ENCODE measurements around the gene AFAP1L2.

DNA sequence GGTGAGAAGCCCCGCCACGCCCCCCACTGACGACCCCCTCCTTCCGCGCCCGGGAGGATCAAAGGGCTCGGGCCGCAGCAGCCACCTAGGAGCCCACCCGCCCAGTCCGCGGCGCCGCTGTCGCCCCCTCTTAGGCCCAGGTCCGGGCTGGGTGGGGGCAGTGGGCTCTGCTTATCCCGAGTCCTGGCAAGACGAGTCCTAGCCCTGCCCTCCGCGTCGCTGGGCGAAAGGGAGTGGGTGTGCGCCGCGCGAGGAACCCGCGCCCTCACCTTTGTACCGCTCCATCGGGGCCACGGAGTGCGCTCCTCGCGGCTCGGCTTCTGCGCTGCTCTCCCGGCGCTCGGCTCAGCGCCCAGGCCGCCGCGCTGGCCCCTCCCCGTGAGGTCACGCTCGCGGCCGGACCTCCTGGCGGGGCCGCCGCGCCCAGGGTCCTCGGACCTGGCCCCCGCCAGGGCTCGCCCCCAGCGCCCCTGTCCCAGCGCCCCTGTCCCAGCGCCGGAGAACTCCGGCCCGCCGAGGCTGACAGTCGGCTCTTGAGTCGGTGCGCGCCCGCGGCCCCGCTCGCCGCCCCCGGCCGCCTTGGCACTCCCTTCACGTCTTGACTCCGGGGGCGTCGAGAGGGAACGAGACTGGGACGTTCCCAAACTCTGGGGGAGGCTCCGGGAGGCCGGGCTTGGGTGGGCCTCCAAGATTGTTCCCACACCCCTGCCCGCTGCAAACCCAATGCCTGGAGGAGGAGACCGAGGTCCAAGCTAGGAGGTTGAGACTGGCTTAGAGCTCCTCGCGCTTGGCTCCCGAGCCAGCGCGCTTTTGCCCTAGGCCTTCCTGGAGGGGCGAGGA lies at the start of gene AFAP1L2:
- TF ChIP-seq, protein P1, sequence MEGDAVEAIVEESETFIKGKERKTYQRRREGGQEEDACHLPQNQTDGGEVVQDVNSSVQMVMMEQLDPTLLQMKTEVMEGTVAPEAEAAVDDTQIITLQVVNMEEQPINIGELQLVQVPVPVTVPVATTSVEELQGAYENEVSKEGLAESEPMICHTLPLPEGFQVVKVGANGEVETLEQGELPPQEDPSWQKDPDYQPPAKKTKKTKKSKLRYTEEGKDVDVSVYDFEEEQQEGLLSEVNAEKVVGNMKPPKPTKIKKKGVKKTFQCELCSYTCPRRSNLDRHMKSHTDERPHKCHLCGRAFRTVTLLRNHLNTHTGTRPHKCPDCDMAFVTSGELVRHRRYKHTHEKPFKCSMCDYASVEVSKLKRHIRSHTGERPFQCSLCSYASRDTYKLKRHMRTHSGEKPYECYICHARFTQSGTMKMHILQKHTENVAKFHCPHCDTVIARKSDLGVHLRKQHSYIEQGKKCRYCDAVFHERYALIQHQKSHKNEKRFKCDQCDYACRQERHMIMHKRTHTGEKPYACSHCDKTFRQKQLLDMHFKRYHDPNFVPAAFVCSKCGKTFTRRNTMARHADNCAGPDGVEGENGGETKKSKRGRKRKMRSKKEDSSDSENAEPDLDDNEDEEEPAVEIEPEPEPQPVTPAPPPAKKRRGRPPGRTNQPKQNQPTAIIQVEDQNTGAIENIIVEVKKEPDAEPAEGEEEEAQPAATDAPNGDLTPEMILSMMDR (IDR thresholded peaks at IDR 0.05; ENCODE audit: poor library complexity, severe bottlenecking) = no peak
- TF ChIP-seq TAF1 (IDR thresholded peaks at IDR 0.05; ENCODE audit: low read depth) = no peak

Measured in neural cell (in vitro differentiated cells).